GM21390 (cell line): ENCODE results near the gene CYP2A6.
"Not testable (repeated sequence)": the region's sequence is repeated elsewhere in the genome, so short reads cannot be mapped to it uniquely, and the experiment has no call there.

ENCODE experiments used
- ATAC-seq: cut with Tn5 transposase; IDR thresholded peaks from one replicate; pipeline ENCODE4 v1.9.1; 2021; ENCODE audit not compliant: unreplicated experiment

The CYP2A6 gene

GRCh38 chr19:40850277-40850676 is at the start of gene CYP2A6:
Gene CYP2A6, minus strand, starts transcription at chr19:40850447. Its CDS starts 21 bp downstream, at chr19:40850426.
- ATAC-seq = not testable (repeated sequence)

DNA sequence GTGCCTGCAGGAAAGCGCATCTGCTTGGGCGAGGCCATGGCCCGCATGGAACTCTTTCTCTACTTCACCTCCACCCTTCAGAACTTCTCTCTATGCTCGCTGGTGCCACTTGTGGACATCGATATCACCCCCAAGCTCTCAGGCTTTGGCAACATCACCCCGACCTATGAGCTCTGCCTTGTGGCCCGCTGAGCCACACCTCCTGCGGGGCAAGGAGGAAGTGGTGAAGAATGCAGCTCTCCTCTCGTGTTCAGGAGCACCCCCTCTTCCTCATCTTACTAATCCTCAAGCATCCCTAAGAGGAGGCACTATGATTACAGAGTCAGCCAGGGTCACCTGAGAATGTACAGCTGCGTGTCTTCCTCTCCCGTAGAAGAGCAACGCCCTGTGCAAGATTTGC is 49.7 kb upstream of the CYP2A6 start:
- not testable (repeated sequence) for ATAC-seq

DNA sequence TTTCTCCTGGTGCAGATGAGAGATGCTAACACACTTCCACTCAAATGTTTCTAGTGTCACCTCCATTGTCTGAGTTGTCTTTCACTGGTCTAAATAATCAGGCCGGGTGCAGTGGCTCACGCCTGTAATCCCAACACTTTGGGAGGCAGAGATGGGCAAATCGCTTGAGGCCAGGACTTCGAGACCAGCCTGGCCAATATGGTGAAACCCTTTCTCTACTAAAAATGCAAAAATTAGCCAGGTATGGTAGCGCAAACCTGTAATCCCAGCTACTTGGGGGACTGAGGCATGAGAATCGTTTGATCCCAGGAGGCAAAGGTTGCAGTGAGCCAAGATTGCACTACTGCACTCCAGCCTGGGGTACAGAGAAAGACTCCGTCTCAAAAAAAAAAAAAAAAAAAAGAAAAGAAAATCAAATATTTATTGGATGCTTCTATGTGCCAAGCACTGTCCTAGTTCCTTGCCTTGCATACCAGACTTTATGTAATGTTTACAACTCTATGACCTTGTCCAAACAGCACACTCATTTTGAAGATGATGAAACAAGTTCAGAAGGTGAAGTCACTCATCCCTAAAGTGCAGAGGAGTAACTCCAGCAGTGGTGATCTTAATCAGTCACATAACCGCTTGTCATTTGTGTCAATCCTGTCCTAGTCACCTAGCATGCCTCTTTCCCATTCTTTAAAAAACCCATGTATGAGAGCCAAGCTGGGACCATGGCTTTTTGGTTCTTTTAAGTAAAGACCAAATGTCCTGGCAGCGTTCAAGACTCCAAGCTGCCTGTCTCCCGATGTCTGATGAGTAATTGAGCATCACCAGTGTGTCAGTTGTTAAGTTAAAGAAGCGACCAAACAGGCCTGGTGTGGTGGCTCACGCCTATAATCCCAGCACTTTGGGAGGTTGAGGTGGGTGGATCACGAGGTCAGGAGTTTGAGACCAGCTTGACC is 46.9 kb upstream of the CYP2A6 start:
- not testable (repeated sequence) for ATAC-seq

GRCh38 chr19:40896418-40896796 is 46.2 kb upstream of the CYP2A6 start:
- no peak for ATAC-seq

- ATAC-seq = no peak
Measured at GRCh38 chr19:40893112-40893511, 42.9 kb upstream of the CYP2A6 start.

DNA sequence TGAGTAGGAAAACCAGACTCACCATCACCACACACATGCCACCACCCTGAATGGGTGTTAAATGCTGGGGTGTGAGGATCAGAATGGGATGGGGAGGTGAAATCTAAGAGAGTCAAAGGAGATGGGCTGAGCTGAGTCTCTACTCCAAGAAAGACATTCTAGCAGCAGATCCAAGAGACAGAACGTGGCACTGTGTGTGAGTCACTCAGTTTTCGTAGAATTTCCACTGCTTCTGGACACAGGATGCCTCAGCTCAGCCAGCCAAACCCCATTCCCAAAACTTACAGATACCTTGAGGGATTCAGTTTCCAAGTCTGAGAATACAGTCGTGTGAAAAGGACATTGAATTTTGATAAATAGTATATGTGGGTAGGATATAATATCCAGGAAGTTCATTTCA is 39.1 kb upstream of the CYP2A6 start:
- no peak for ATAC-seq

DNA sequence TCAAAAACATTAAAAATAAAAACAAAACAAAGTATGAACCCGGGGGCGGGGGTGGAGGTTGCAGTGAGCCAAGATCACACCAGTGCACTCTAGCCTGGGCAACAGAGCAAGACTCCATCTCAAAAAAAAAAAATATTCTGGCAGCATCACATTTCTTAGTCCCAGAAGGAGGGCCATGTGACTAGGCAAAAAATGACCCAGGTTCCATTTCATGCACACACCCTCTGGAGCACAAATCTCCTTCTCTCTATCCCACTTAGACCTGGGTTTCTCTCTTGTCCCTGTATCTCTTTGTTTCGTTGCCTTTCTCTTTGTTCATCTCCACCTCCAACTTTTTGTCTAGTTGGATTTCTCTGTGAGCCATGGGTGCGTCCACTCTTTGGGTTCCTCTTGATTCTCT is 37.9 kb upstream of the CYP2A6 start:
- ATAC-seq = no peak

DNA sequence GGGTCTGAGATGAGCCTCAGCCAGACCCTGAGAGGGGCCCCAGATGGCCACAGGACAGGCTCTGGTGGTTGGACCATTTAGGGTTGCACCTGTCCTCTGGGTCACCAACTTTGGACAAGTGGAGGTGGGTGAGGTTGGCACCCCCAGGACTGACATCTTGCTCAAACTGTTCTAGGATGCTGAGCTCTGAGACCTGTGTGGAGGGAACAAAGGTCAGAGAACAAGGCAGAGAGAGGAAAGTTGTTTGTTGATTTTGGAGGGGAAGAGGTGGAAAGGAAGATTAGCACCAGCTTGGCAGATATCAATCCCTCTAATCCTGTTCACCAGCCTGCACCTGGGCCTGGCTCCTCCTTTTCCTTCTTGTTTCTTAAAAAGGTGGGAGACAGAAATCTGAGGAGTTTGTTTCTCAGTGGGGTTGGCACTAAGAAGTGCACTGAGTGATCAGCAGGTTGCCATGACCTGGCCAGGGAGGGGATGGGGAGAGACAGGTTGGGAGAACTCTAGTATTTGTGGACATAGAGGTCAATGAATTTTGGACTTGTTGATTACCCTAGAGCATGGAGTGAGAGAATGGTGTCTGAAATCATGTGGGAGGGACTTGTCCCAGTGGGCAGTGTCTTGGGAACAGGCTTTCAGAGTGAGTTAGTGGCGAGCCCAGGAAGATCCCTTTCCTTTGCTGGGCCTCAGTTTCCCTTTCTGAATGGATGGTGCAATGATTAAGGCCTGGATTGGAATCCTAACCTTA is 34.1 kb upstream of the CYP2A6 start:
- ATAC-seq = not testable (repeated sequence)

- not testable (repeated sequence) for ATAC-seq
Measured at GRCh38 chr19:40882062-40882461, 31.8 kb upstream of the CYP2A6 start, which contains the start of gene CYP2A7. Gene CYP2A7, minus strand, starts transcription at chr19:40882231. Its CDS starts 21 bp downstream, at chr19:40882210.

GRCh38 chr19:40879349-40879748 is 29.1 kb upstream of the CYP2A6 start:
- ATAC-seq = not testable (repeated sequence)

- not testable (repeated sequence) for ATAC-seq
Measured at GRCh38 chr19:40875526-40875951, 25.3 kb upstream of the CYP2A6 start.

DNA sequence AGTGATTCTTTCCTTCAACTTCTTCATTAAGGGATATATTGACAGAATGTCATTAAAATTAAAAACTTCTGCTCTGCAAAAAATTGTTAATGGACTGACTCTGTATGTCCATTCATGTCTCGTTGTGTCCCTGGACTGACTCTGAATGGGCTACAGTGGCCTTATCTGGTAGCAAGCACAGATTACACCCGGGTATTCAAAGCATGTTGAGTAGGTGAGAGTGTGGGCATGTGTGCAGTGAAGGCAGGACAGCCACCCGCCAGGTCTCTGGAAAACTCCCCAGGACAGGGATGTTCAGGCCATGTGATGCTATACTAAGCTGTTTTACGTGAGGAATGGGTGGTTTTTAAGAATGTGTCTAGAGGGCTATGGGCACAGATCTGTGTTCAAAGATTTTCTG is 24.6 kb upstream of the CYP2A6 start:
- ATAC-seq = not testable (repeated sequence)

GRCh38 chr19:40873873-40874272 is 23.6 kb upstream of the CYP2A6 start:
- ATAC-seq = not testable (repeated sequence)

DNA sequence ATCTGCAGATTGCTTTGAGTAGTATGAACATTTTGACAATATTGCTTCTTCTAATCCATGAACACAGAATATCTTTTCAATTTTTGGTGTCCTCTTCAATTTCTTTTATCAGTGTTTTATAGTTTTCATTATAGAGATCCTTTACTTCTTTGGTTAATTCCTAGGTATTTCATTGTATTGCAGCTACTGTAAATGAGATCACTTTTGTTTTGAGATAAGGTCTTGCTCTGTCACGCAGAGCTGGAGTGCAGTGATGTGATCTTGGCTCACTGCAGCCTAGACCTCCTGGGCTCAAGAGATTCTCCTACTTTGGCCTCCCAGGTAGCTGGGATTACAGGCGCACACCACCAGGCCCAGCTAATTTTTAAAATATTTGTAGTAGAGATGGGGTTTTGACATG is 22.0 kb upstream of the CYP2A6 start:
- no peak for ATAC-seq

- no peak for ATAC-seq
Measured at GRCh38 chr19:40867701-40868100, 17.5 kb upstream of the CYP2A6 start.

- not testable (repeated sequence) for ATAC-seq
Measured at GRCh38 chr19:40864739-40865496, 14.7 kb upstream of the CYP2A6 start.

DNA sequence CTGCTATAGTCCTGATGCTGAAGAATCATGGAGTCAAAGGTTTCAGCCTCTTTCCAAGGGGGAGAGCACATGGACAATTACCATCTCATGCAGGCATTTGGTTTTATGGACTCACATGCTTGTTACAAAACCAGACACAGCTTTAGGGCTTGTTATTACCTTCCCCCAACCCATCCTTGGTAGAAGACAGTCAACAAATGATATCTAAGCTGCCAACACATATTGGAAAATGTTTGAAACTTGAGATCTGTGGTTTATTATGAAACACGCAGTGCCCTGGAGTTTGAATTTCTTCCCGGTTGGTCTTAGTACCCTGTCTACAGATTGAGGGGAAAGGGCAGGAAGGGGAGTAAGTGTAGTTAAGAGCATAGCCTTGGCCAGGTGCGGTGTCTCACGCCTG is 12.5 kb upstream of the CYP2A6 start:
- ATAC-seq = no peak

DNA sequence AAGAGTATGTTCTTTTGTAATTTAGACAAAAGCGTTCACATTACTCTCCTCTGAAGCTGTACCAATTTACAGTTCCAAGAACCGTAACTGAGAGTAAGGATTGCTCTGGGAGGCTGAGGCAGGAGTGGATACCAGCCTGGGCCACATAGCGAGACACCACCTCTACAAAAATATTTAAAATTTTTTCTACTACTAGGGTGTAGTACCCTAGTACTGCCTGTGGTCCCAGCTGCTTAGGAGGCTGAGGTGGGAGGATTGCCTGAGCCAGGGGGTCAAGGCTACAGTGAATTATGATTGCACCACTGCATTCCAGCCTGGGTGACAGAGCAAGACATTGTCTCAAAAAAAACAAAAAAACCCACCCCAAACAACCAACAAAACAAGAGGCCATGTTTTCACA is 12.1 kb upstream of the CYP2A6 start:
- no peak for ATAC-seq

- ATAC-seq = no peak
Measured at GRCh38 chr19:40858109-40858508, 7.9 kb upstream of the CYP2A6 start.

DNA sequence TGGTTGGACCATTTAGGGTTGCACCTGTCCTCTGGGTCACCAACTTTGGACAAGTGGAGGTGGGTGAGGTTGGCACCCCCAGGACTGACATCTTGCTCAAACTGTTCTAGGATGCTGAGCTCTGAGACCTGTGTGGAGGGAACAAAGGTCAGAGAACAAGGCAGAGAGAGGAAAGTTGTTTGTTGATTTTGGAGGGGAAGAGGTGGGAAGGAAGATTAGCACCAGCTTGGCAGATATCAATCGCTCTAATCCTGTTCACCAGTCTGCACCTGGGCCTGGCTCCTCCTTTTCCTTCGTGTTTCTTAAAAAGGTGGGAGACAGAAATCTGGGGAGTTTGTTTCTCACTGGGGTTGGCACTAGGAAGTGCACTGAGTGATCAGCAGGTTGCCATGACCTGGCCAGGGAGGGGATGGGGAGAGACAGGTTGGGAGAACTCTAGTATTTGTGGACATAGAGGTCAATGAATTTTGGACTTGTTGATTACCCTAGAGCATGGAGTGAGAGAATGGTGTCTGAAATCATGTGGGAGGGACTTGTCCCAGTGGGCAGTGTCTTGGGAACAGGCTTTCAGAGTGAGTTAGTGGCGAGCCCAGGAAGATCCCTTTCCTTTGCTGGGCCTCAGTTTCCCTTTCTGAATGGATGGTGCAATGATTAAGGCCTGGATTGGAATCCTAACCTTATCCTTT is 2.4 kb upstream of the CYP2A6 start:
- ATAC-seq = not testable (repeated sequence)
